ENCODE measurements around the gene MYMX.
A peak's percentile ranks its signal among the peaks of the same experiment; 100 is the strongest.

MYMX gene

DNA sequence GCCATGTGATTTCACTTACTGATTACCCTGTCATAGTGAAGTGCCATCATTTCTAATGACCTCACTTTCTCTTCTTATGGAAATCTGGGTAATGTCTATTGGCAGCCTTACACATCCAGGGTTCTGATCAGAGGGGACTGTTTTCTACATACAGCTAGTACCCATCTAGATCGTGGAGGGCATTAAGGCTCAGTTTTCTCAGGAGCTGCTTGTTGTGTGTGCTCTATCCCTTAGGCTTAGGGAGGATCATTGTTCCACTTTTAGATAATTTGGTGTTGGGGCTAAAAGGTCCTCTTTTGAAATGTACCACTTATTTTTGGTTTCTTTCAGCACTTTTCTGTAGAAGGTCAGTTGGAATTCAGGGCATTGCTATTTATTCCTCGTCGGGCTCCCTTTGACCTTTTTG is 34.0 kb downstream of the MYMX start:
- DNase-seq (ENCODE audit: low spot score) = no peak

DNA sequence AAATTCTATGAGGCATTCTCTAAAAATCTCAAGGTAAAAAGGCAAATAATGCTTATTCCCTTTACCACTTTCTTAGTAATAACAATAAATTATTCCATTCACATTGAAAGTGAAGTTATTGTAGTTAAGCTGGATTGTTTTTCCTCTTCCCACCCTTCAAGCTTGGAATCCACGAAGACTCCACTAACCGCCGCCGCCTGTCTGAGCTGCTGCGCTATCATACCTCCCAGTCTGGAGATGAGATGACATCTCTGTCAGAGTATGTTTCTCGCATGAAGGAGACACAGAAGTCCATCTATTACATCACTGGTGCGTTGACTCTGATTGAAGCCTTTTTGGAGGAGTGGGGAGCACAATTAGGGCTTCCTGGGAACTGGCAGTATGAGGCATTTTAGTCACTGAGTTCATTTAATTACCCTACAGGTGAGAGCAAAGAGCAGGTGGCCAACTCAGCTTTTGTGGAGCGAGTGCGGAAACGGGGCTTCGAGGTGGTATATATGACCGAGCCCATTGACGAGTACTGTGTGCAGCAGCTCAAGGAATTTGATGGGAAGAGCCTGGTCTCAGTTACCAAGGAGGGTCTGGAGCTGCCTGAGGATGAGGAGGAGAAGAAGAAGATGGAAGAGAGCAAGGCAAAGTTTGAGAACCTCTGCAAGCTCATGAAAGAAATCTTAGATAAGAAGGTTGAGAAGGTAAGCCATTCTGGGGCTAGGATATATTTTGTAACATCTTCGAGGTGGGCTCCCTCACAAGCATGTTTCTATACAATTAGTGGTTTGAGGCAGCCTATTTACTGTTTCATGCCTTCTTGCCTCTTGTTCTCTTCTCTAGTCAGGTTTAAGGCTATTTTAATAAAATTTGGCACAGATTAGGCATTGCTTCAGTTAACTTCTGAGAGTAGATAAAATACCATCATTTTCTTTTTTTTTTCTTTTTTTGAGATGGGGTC is 35.1 kb downstream of the MYMX start:
- no peak for DNase-seq (ENCODE audit: low spot score)

DNA sequence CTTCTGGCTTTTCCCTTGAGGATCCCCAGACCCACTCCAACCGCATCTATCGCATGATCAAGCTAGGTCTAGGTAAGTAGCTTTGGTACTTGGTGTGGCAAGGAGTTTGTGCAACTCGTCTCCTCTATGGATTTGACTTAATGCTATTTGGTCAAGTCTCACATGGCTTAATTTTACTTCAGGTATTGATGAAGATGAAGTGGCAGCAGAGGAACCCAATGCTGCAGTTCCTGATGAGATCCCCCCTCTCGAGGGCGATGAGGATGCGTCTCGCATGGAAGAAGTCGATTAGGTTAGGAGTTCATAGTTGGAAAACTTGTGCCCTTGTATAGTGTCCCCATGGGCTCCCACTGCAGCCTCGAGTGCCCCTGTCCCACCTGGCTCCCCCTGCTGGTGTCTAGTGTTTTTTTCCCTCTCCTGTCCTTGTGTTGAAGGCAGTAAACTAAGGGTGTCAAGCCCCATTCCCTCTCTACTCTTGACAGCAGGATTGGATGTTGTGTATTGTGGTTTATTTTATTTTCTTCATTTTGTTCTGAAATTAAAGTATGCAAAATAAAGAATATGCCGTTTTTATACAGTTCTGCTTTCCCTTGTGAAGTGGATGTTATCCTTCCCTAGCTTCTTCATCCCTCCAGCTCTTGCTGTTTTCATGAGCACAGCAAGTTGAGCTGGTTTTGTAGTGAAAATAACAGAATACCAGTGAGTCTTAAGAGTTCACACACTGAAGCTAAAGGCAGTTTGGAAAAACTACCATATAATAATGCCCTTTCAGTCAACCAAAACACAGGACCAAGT is 36.8 kb downstream of the MYMX start:
- DNase-seq (ENCODE audit: low spot score) = peak; percentile 74

DNA sequence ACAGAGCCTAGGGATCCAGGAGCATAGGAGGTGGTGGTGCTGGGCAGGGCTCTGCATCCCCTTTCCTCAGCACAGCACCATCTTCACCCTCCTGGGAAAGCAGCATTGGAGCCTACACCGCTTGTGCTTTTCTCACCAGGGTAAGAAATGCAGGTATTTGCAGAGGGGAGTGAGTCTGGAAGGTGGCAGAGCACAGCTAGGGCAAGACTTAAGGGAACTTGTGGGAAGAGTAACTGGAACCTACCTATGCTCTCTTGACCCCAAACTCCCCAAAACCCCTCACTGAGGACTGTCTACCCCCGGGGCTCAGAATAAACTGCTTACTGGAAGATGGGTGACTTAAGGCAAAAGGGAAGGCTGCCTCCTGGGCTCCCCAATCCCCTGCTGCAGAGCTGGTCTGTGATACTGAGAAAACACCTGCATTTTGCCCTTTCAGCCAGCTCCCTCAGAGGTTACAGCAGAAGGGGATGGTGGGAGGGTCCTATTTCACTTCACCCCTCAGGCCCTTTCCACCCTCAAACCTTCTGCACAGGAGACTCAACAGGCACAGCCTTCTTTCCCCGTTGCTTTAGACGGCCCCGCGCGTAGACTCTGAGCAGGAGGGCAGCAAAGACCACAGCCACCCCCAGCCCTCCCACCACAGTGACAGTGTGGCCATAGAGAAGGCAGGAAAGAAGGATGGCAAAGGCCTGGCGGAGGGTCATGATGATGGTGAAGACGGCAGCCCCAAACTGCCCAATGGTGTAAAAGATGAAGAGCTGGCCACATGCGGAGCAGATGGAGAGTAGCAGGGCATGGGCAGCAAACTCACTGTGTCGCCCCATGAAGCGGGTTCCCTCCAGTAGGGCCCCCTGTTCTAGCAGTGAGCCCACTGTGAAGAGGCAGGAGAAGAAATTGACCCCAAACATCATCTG is 37.7 kb downstream of the MYMX start:
- DNase-seq (ENCODE audit: low spot score) = no peak

DNA sequence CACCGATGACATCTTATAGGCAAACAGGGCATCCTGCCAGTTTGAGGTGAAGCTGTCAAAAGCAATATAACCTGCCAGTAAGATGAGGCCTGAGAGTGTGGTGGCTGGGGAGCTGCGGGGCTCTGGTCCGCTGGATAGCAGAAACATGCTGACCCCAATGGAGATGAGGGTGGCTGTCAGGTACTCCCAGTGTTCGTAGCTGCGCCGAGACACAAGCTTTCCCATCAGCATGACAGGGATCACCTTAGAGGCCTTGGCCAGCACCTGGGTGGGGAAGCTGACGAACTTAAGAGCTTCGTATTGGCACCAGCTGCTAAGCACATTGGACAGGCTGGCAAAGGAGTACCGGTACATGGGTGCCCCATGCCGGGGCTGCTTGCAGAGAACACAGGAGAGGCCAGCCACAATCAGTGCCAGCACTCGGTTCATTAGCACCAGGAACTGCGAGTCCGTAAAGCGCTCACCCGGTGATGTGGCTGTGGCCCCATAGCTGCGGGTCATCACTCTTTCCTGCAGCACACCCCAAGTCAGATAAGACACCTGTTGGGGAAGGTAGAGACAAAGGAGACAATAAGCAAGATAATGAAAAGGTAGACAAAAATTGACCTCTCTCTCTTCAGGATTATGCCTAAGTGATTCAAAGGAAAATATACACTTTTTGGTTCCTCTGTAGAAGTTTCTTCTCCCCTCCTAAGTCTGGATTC is 38.5 kb downstream of the MYMX start:
- DNase-seq (ENCODE audit: low spot score) = no peak

DNA sequence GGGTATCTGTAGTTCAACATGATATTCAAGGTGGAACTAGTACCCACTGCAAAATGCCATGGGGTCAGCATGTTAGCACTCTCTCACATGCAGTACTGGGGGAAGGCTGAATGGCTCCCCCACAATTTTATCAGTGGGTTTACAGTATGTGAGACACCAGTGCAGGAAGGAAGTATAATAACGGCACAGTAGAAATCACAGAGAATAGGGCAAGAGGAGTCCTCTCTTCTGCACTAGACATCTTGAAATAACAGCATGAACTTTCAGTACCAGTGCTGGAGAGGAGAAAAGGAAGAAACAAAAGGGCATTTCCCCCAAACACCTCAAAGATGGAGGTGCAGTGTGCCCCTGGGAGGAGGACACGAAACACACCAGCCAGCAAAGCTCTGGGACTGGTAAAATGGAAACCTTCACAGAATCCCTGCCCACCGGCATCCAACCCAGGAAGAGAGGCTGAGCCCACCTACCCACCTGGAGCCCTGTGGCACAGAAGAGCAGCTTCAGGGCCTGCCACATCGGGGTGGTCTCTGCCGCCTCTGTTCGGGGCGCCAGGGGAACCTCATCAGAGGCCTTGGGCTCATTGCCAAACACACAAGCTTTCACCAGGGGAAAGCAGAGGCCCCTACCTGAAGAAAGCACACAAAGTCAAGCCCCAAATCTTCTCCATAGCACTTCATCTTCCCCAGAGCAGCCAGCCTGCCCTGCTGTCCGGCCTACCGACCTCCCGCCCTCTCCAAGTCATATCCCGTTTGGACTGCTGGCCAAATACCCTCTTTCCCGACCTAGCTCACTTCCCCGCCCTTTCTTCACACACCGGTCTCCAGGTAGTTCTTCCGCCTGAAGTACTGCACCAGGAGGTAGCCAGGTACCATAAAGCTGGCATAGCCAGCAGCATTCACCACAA is 39.4 kb downstream of the MYMX start:
- DNase-seq (ENCODE audit: low spot score) = peak; percentile 9

DNA sequence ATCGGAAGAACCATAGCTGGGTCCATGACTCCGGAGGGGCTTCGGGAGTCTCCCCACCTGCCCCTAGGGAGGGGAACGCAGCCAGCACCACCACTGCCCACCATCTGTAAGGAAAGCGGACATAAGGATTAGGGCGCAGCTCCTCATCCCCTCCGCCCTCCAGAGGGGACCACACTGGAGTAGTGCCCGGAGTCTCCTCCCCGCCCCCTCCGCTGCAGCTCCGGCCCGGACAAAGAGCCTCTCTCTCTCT is 40.0 kb downstream of the MYMX start:
- DNase-seq (ENCODE audit: low spot score) = peak; percentile 10

DNA sequence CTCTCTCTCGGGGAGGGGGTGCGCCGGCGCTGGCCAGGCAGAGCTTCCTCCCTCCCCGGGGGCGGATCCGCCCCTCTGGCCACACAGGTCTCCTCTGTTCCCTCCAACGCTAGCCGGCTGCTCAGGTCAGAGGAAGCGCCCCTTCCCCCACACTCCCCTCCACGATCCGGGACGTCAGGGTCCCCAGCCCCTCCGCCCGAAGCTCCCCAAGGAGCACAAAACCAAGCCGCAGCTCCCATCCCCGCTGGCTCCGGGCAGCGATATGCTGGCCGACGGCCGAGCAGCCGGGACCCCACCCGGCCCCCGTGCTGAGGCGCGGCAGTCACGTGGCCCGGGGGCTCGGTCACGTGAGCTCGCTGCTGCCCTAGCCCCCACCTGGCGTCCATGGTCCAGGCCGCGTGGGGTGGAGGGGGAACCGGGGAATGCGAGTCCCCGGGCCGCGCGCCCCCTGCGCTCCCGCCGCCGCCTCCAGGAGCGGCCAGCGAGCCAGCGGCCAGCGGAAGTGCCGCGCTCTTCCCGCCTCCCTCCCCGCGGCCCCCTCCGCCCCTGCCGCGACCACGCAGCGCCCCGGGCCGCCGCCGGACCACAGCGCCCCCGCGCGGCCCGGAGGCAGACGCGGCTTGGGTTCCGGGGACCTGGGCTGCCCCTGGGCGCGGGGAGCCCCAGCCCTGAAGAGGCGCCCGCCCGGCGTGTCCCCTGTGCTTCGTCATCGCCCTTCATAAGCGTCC is 40.5 kb downstream of the MYMX start, which contains the start of gene SLC35B2:
TSS of gene SLC35B2 (minus strand) at position 504 of the 728 bp plus-strand sequence. CDS start at position 386, 118 bp downstream.
- DNase-seq (ENCODE audit: low spot score) = peak; percentile 61

DNA sequence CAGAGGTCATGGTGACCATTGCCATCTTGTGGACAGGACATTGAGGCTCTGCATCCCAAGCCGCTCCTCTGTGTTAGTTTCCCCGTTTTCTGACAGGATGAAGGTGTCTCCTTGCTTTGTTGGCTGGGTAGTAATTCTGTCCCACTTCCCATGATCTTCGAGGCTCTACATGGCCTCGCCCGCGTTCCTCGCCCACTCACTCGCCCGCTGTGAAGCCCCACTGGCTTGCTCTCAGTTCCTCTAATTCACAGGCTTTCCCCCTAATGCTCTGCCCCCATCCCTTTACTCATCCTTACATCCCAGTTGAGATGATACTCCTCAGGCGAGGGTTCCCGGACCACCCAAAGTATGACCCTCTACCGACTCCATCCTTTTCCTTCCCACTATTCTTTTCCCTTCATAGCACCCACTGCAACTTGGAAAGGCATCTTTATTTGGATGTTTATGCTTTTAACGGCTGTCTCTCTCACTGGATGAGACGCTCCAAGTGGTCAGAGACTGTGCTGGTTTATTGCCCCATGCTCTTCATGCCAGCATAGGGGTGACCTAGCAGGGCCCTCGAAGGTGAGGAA is 41.1 kb downstream of the MYMX start:
- no peak for DNase-seq (ENCODE audit: low spot score)

DNA sequence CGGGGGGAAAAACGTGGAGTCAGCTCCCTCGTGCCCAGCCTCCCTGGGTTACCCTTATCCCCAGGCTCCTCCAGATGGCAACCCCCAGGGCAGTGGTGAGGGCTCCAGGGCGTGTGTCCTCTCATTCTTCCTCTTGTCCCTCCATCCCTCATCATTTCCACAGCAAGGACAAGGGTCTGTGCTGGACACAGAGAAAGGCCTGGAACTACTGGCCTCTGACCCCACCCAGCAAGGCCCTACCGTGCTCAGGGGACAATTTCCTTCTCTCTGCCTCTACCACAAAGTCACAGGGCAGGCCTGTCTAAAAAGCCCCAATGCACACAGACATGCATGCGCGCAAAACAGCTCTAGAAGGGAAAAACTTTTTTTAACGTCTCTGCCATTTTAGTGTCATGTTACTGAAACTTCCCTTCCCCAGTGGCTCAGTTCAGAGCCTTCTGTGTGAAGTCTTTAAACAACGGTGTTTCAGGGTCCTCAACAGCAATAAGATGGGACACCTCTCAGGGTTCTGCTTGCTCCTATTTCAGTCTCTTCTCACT is 41.7 kb downstream of the MYMX start:
- DNase-seq (ENCODE audit: low spot score) = no peak

DNA sequence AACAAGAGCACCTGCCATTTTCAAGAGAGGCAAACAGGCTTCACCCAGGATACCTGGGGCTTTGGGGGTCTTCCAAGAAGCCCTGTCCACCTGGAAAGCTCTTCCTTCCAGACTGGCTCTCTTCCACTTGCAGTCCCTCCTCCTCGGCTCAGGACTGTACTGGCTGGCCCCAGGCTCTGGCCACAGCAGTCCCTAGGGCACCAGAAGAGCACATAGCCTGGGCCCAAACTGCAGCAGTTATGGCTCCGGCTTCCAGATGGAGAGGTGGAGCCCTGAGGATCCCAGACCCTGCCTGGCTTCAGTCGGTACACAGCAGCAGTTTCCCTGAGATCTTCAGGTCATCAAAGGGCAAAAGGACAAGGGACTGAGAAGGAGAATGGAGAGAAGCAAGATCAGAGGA is 42.2 kb downstream of the MYMX start:
- no peak for DNase-seq (ENCODE audit: low spot score)

DNA sequence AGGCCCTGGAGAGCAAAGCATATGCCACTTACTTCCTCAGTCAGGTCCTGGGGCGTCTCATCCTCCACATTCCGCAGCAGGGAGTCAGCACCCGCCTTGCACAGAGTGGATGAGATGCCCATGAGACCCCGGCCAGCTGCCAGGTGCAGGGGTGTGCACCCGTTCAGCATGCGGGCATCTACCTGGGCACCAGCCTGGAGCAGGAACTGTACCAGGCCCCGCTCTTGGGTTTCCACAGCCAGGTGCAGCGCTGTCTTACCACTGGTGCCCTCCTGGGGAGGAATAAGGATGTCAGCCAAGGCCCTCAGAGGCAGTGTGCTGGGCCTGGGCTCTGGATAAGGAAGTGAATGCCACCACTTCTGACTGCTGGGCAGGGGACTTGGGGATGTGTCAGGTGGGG is 43.3 kb downstream of the MYMX start:
- DNase-seq (ENCODE audit: low spot score) = no peak

DNA sequence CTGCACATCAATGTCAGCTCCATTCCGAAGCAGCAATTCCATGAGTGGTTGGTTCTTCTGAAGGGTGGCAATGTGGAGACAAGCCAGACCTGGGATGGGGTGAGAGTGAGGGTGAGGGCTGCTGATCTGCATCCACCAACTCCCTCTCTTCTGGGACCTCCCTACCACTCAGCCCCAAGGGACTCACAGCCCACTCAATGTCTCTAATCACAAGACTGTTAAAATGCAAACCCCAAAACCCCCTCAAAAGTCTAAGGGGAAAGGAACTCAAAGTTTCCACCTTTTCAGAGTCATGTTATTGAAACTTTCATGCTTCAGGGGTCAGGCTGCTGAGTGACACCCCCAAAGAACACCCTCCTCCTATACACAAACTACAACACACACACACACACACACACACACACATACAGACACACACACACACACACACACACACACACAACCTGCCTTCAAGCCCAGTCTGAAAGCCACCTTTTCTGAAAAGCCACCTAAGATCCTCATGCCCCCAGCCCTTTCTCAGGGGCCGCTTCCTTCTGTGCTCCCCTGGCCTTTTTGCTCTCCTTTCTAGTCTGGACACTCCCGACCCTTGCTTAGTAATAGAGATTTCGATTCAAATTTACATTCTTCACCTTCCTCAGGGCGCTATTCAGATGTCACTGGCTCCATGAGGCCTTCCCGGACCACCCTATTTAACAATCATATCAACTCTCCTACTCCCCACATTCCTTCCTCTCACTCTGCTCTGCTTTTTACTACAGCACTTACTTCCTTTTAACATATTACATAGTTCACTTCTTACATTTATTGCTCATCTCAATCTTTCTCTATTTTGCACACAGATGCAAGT is 43.9 kb downstream of the MYMX start:
- DNase-seq (ENCODE audit: low spot score) = no peak

DNA sequence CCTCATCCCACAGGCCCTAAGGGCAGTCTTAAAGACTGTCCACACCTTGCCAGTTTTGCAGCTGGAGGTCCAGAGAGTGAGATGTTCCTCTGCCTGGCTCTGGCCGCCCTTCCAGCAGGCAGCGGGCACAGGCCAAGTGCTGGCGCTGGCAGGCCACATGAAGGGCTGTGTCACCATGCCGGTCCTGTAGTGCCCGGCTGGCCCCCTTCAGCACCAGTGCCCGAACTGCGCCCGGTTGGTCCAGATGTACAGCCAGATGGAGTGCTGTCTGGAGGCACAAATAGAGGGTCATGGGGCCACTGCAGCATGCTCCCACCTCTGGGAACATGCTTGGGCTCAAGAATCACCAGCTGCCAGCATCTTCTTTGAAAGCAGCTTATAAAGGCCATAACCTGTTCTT is 44.9 kb downstream of the MYMX start:
- no peak for DNase-seq (ENCODE audit: low spot score)

DNA sequence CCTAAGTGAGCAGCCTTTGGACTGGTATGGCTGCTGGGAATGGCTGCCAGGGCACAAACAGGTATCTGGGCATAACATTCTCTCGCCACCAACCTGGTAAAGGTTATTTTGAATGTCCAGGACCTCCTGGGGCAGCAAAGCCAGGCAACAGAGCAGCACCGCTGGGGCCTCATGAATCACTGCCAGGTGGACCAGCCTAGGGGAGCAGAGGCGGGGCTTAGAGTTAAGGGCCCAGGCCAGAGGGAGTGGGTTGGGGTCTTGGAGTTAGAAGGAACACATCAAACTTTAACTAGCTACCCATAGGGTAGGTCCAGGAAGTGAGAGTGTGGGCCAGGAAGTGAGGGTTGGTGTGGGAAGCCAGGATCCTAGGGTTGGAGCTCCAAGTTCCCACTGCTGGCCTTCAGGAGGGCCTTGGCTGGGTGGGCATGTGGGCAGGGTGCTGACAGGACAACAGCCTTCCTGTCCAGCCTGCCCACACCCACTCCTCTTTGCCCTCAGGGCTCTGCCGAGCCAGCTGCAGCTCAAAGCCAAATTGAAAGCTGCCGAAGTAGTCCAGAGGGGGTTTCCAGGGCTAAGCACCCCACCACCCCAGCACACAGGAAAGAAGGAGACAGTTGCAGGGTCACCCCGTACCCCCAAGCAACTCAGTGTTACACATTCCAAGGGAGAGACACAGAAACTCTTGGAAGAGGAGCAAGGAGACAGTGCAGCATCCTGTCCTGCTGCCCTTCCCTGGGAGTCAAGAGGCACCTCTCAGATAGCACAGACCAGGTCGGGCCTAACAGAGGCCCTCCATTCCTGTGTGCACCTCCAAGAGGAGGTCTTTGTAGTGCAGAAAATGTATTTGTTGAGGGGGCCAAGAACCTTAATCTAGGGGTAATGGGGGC is 46.0 kb downstream of the MYMX start:
- DNase-seq (ENCODE audit: low spot score) = no peak

DNA sequence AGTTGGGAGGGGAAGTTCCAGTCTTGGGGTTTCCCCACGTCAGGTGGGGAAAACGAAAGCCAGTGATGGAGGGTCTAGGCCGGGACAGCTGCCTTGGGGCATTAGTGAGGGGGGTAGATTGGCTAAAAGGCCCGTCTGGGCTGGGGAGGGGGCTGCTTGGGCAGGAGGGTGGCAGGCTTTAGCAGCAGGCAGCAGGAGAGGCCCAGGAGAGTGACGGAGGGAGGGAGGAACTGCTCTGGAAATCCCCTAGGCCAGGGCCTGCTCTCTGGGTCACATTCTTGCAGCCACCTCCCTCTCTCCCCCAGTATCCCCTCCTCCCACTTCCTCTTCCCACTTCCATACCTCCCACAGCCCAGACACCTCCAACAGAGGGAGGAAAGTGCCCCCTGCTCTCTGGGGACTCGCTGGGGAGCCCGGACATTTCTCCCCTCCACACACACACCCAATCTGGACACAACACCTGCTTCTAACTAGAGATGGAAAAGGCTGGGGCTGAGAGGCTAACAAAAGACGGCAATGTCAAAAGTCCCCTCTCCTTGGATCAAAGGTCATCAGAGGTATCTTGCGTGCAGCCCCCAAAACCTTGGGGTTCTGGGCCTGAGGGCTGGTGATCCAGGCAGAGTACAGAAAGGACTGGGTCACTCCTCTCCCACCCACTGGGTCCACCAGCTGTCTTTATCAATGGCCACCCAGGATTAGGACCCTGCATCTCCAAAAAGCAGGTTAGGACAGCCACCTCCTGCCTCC is 46.8 kb downstream of the MYMX start:
- no peak for DNase-seq (ENCODE audit: low spot score)
